ES-I3 (cell line): Measurements from ENCODE around the gene ITPKB.

Experiments used
- H3K36me3 ChIP-seq: 2 replicates; pipeline ENCODE4 v1.6.1; 2013; ENCODE audit warnings: mild to moderate bottlenecking, low read length, control low read depth, moderate library complexity; ENCODE audit not compliant: insufficient read depth
- H3K4me1 ChIP-seq: 2 replicates; pipeline ENCODE4 v1.6.1; 2013; ENCODE audit warnings: mild to moderate bottlenecking, control low read depth, low read length; ENCODE audit not compliant: insufficient read depth
- H3K9ac ChIP-seq: 2 replicates; pipeline ENCODE4 v1.6.1; 2013; ENCODE audit warnings: low read depth, mild to moderate bottlenecking, low read length, moderate library complexity
- H3K9me3 ChIP-seq: 2 replicates; pipeline ENCODE4 v1.6.1; 2013; ENCODE audit warnings: mild to moderate bottlenecking, low read length, moderate library complexity; ENCODE audit not compliant: control insufficient read depth, insufficient read depth

Gene ITPKB

DNA sequence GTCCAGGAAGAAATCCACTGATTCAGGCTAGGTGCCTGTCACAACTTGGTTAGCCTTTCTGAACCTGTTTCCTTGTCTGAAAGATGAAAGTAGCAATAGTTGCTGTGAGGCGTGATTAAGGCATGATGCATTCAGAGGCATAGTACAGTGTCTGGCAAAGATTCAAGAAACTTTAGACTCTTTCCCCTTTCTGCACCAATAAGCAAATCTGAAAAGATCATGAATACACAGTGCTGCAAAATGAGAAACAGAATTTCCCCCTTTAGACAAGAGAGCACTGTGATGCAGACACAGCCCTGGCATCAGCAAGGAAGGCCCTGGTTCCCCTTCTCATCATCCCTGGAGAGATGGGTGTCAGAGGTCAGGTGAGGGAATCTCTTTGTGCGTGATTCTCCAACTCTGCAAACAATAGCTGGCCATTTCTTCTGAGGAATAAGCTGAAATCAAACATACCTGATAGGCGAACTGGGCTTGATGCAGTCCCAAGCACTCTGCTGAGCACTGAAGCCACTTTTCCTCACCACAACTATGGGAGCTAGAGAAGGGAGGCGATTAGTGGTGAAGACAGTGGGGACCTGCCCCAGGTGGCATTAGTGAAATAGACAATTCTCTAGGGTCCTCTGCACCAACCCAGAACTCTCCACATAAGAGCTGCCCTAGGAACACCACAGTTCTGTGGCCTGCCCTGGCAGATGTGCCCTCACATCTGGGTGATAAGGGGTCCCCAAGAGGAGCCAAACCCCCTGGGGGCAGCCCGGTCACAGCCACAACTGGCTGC lies 41.7 kb downstream of the ITPKB start:
- no peak overlapping the region for H3K9ac ChIP-seq
- H3K4me1 ChIP-seq: peaks cover 14% of the 10 kb centered on the region; the same call in 1 of the 2 replicates
- H3K9me3 ChIP-seq: no peaks in the 10 kb centered on the region
- H3K36me3 ChIP-seq: no peaks in the 10 kb centered on the region

- H3K4me1 ChIP-seq: peaks cover 8% of the 10 kb centered on the region
- no peaks in the 10 kb centered on the region for H3K36me3 ChIP-seq
- no peaks in the 10 kb centered on the region for H3K9me3 ChIP-seq
- H3K9ac ChIP-seq: no peak overlapping the region
These were observed 42.5 kb downstream of the ITPKB start for GRCh38 chr1:226696547-226696946.

DNA sequence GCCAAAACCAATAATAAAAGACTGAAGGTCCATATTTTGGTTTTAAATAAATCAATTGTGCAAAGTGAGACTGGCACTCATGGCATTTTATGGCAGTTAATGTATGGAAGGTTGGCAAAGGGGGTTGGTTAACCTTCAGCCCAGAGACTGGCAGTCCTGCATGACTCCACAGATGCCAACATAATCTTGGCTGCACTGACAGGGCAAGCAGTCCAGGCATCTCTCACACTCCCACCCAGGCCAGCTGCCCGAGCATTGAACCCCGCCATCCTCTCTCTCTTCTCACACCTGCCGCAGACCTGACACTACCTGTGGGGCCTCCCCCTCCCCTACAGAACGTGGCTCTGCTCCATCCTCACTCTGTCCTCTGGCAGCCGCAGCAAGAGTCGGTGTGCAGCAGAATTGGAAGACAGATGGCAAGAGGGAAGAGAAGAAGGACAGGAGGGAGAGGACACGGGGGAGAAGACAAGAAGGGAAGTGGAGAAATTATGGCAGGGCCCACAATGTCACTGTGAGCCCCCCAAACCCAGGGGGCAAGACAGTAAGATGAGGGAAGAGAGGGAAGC lies 43.7 kb downstream of the ITPKB start:
- Histone ChIP-seq H3K4me1 (peaks cover 6% of the 10 kb centered on the region), H3K36me3 (no peaks in the 10 kb centered on the region), H3K9me3 (no peaks in the 10 kb centered on the region), H3K9ac (no peak overlapping the region)

GRCh38 chr1:226692823-226693222 lies 46.3 kb downstream of the ITPKB start:
- Histone ChIP-seq H3K9ac (no peak overlapping the region), H3K36me3 (no peaks in the 10 kb centered on the region)

DNA sequence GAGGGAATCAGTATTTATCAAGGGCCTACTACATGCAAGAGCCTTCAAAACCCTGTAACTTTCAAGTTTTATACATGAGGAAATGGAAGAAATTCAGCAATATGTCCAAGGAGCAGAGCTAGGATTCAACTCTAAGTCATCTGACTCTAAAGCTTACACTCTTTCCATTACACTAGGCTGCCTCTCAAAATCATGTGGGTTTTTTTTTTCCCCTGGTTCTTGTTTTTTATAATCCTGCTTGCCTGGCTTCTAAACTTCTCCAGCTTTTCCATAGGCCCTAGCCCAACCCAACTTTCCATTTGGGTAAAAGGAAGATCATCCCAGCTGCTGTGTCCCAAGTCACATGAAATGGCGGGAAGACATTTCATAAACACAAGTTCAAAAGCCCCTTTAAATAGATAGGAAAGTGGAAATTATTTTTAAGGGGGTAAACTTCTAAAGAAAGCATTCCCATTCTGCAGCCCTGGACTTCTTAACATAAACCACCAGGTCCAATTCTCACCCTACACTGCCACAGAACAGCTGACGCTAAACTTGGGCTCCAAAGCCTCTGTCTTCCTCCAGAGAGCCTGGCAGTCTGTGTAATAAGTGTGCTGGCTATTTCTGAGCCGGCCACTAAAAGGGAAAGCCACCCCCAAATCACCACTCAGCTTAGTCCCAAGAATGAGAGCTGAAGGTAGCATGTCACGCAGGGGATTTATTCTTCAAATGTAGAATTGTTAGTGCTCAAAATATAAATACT lies 46.9 kb downstream of the ITPKB start:
- no peaks in the 10 kb centered on the region for H3K36me3 ChIP-seq
- H3K4me1 ChIP-seq: peaks cover 9% of the 10 kb centered on the region
- no peak overlapping the region for H3K9ac ChIP-seq
- H3K9me3 ChIP-seq: no peaks in the 10 kb centered on the region

More at GRCh38 chr1:226692823-226693222, 46.3 kb downstream of the ITPKB start:
- Histone ChIP-seq H3K4me1 (peaks cover 9% of the 10 kb centered on the region), H3K9me3 (no peaks in the 10 kb centered on the region)

DNA sequence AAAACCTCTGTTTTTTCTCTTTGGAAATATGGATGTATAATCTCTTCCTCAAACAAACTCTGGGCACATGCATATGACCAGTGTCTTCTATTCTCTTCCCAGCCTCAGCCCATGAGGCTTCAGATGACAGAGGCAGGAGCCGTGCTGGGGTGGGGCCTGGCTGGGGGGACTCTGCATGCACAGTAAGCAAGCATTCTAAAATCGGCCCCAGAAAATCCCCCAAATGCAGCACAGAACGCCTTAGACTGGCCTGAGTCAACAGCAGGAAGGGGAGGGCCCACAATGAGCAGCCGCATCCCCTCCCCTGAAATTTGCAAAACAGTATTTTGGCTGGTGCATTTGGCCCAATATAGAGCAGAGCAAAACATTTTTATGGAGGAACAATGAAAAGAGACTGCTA lies 47.8 kb downstream of the ITPKB start:
- no peak overlapping the region for H3K9ac ChIP-seq
- peaks cover 9% of the 10 kb centered on the region for H3K4me1 ChIP-seq
- no peaks in the 10 kb centered on the region for H3K9me3 ChIP-seq
- H3K36me3 ChIP-seq: no peaks in the 10 kb centered on the region

DNA sequence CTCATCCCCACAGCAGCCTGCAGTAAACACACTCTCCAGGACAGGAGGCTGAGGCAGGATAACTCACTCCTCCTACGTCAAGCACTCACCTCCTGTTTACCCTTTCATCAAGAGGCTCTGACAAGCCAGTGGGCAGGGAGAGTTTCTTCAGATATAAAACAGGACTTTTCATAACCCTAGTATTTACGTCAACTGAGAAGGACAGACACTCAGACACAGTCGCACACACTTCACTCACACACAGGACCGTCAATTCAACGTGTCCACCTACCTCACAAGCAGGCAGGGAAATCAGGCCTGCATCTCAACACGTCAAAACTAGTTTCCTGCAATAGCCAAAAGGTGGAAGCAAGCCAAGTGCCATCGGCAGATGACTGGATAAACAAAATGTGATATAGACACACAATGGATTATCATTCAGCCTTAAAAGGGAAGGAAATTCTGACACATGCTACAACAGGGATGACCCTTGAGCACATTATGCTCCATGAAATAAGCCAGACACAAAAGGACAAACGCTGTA lies 48.6 kb downstream of the ITPKB start:
- Histone ChIP-seq H3K4me1 (peaks cover 9% of the 10 kb centered on the region), H3K9me3 (no peaks in the 10 kb centered on the region), H3K9ac (no peak overlapping the region), H3K36me3 (no peaks in the 10 kb centered on the region)

DNA sequence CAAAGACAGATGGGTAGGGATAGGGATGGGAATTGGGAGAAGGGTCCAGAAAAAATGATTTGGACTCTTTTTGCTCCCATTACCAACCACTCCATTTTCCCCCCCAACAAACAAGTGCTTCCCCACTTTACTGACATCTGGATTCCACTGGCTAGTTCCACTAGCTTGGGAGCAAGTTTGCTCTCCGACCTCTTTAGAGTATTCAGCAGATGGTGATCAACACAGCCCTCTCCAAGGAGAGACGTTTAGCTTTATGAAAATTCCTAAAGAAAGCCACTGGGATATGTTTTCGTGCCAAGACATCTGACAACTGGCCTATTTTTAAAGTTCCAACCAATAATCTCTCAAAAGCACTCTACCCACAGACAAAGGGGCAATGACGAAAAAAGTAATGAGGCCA lies 50.3 kb downstream of the ITPKB start:
- no peaks in the 10 kb centered on the region for H3K9me3 ChIP-seq
- H3K4me1 ChIP-seq: peaks cover 9% of the 10 kb centered on the region
- H3K36me3 ChIP-seq: no peaks in the 10 kb centered on the region
- no peak overlapping the region for H3K9ac ChIP-seq

DNA sequence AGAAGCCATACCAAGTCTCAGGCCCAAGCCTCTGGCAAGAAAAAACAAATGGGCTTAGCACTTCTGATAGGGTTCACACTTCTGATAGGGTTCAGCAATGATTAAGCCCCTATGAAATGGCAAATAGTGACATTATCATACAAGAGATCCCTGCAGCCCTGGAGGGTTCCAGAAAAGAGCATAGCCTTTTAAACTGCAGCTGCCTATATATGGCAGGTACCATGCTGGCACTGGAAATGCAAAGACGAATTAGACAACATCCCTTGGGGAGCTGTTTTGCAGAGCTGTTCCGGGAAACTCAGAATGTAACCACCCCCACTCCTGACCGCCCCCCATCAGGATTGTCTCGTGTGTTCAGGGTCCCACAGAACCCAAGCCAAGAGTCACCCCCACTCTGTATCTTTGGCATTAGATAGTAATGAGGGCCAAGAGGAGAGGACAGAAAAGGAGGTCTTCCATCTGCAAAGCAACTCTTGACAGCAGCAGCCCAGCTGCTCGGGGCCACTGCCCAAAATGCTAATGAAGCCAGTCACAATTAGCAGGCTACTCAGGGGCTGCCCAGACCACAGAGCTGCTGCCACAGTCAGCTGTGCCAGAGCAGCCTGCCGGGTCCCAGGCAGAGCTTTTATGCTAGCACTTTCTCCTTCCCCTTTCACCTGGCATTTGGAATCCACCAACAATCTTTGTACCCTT lies 50.9 kb downstream of the ITPKB start:
- peaks cover 9% of the 10 kb centered on the region for H3K4me1 ChIP-seq
- H3K36me3 ChIP-seq: no peaks in the 10 kb centered on the region
- H3K9ac ChIP-seq: no peak overlapping the region
- H3K9me3 ChIP-seq: no peaks in the 10 kb centered on the region

- Histone ChIP-seq H3K36me3 (no peaks in the 10 kb centered on the region), H3K4me1 (peaks cover 9% of the 10 kb centered on the region), H3K9me3 (no peaks in the 10 kb centered on the region), H3K9ac (no peak overlapping the region)
These were observed 51.7 kb downstream of the ITPKB start for GRCh38 chr1:226687426-226687825.

- H3K36me3 ChIP-seq: no peaks in the 10 kb centered on the region
- H3K9ac ChIP-seq: no peak overlapping the region
- H3K4me1 ChIP-seq: peaks cover 9% of the 10 kb centered on the region
- no peaks in the 10 kb centered on the region for H3K9me3 ChIP-seq
These were observed 52.3 kb downstream of the ITPKB start for GRCh38 chr1:226686440-226687425.

GRCh38 chr1:226685196-226685820 lies 53.8 kb downstream of the ITPKB start:
- no peak overlapping the region for H3K9ac ChIP-seq
- H3K9me3 ChIP-seq: no peaks in the 10 kb centered on the region
- no peaks in the 10 kb centered on the region for H3K36me3 ChIP-seq
- peaks cover 11% of the 10 kb centered on the region for H3K4me1 ChIP-seq

GRCh38 chr1:226684026-226684425 lies 55.1 kb downstream of the ITPKB start:
- Histone ChIP-seq H3K36me3 (no peaks in the 10 kb centered on the region), H3K4me1 (peaks cover 18% of the 10 kb centered on the region), H3K9ac (no peak overlapping the region), H3K9me3 (no peaks in the 10 kb centered on the region)
